GM23338 (cell line): ENCODE results near the gene EHD2. TPM values are rescaled to one million over a fixed set of nuclear protein-coding genes. Genes with fewer than 3 reads are reported as not detected.

Source experiments
- ATAC-seq: fragments of 200-7000 bp; cut with Tn5 transposase; 3 replicates; pipeline ENCODE4 v1.9.1; 2020
- DNase-seq: peaks from one replicate; pipeline ENCODE4 v3.0.0-alpha.2; 2015; ENCODE audit warnings: low spot score
- H2AFZ ChIP-seq: fragments of 200-600 bp; sonication (generic); 2 replicates; pipeline ENCODE4 v1.8.0; 2016; ENCODE audit warnings: antibody characterized with exemption, mild to moderate bottlenecking, moderate library complexity
- H3F3A ChIP-seq: fragments of 200-600 bp; sonication (generic); replicated peaks from 2 replicates; pipeline ENCODE4 v1.8.0; 2017; ENCODE audit warnings: antibody characterized with exemption, mixed run types, low read depth
- H3K27ac ChIP-seq: fragments of 200-600 bp; sonication (generic); 2 replicates; pipeline ENCODE4 v1.6.1; 2016; ENCODE audit warnings: low read depth
- H3K27me3 ChIP-seq: fragments of 200-600 bp; sonication (generic); 2 replicates; pipeline ENCODE4 v1.8.0; 2016; ENCODE audit warnings: mild to moderate bottlenecking, mixed run types, moderate library complexity; ENCODE audit not compliant: insufficient read depth
- H3K36me3 ChIP-seq: fragments of 200-600 bp; sonication (generic); 2 replicates; pipeline ENCODE4 v1.8.0; 2016; ENCODE audit warnings: mild to moderate bottlenecking; ENCODE audit not compliant: insufficient read depth
- H3K4me1 ChIP-seq: fragments of 200-600 bp; sonication (generic); 2 replicates; pipeline ENCODE4 v1.8.0; 2016; ENCODE audit warnings: mild to moderate bottlenecking, moderate library complexity; ENCODE audit not compliant: insufficient read depth
- H3K4me2 ChIP-seq: fragments of 200-600 bp; sonication (generic); 2 replicates; pipeline ENCODE4 v1.7.1; 2017; ENCODE audit warnings: mixed run types
- H3K4me3 ChIP-seq: fragments of 200-600 bp; sonication (generic); 2 replicates; pipeline ENCODE4 v1.6.1; 2016; ENCODE audit warnings: mixed run types
- H3K79me2 ChIP-seq: fragments of 200-600 bp; sonication (generic); replicated peaks from 2 replicates; pipeline ENCODE4 v1.8.0; 2017; ENCODE audit warnings: mild to moderate bottlenecking; ENCODE audit not compliant: insufficient read depth
- H3K9me2 ChIP-seq: fragments of 200-600 bp; sonication (generic); 2 replicates; pipeline ENCODE4 v1.8.0; 2017; ENCODE audit not compliant: insufficient read depth
- H4K20me1 ChIP-seq: fragments of 200-600 bp; sonication (generic); replicated peaks from 2 replicates; pipeline ENCODE4 v1.8.0; 2017; ENCODE audit warnings: mild to moderate bottlenecking; ENCODE audit not compliant: insufficient read depth
- H3K27ac Mint-ChIP-seq: 2 replicates; pipeline ENCODE4 v1.8.0; 2020; ENCODE audit warnings: inconsistent platforms, mild to moderate bottlenecking, moderate library complexity, mixed read lengths
- H3K27me3 Mint-ChIP-seq: 3 replicates; pipeline ENCODE4 v1.8.0; 2022; ENCODE audit warnings: low read depth, mild to moderate bottlenecking, moderate library complexity, mixed read lengths, inconsistent platforms; ENCODE audit not compliant: insufficient read depth, poor library complexity
- H3K36me3 Mint-ChIP-seq: 3 replicates; pipeline ENCODE4 v1.8.0; 2021; ENCODE audit warnings: low read depth, mild to moderate bottlenecking, inconsistent platforms, moderate library complexity, mixed read lengths
- H3K4me1 Mint-ChIP-seq: 3 replicates; pipeline ENCODE4 v1.8.0; 2020; ENCODE audit warnings: mild to moderate bottlenecking, inconsistent platforms, mixed read lengths
- H3K4me3 Mint-ChIP-seq: 3 replicates; pipeline ENCODE4 v1.8.0; 2021; ENCODE audit warnings: moderate library complexity, mild to moderate bottlenecking, inconsistent platforms, mixed read lengths
- H3K9me3 Mint-ChIP-seq: 3 replicates; pipeline ENCODE4 v1.8.0; 2020; ENCODE audit warnings: moderate library complexity, mild to moderate bottlenecking, inconsistent platforms, mixed read lengths
- CREB1 ChIP-seq: fragments of 250-450 bp; sonication (Bioruptor Pico); IDR thresholded peaks from 2 replicates; pipeline ENCODE4 v1.5.0; 2020; ENCODE audit warnings: low read depth, mild to moderate bottlenecking, moderate library complexity
- CTCF ChIP-seq, 2 experiments: fragments of 200-600 bp in 1 of 2; sonication (generic) in 1 of 2; conservative IDR thresholded peaks; 2 replicates each; pipeline versions ENCODE4 v1.5.1 to v1.6.1; 2016 to 2017; ENCODE audit warnings: antibody characterized with exemption in 2 of 2, low read depth in 2 of 2, mild to moderate bottlenecking in 2 of 2, moderate library complexity in 1 of 2
- ETS1 ChIP-seq: IDR thresholded peaks from 2 replicates; pipeline ENCODE4 v1.6.1; 2016; ENCODE audit warnings: antibody characterized with exemption
- EZH2 ChIP-seq: fragments of 200-600 bp; sonication (generic); IDR thresholded peaks from one replicate; pipeline ENCODE4 v1.8.0; 2017; ENCODE audit warnings: antibody characterized with exemption, mild to moderate bottlenecking, low read depth; ENCODE audit not compliant: unreplicated experiment
- EZH2phosphoT487 ChIP-seq: fragments of 200-600 bp; sonication (generic); IDR thresholded peaks from one replicate; pipeline ENCODE4 v1.8.1; 2018; ENCODE audit warnings: antibody characterized with exemption; ENCODE audit not compliant: unreplicated experiment
- NANOG ChIP-seq: IDR thresholded peaks from 2 replicates; pipeline ENCODE4 v1.6.1; 2016; ENCODE audit warnings: antibody characterized with exemption, borderline replicate concordance
- REST ChIP-seq: IDR thresholded peaks from one replicate; pipeline ENCODE4 v1.6.1; 2018; ENCODE audit warnings: antibody characterized with exemption; ENCODE audit not compliant: unreplicated experiment
- ZNF331 ChIP-seq: fragments of 250-450 bp; sonication (Bioruptor Pico); IDR thresholded peaks from 2 replicates; pipeline ENCODE4 v1.5.0; 2020; ENCODE audit warnings: low read depth, mild to moderate bottlenecking, moderate library complexity
- ZNF462 ChIP-seq: fragments of 250-450 bp; sonication (Bioruptor Pico); IDR thresholded peaks from 2 replicates; pipeline ENCODE4 v1.5.0; 2020; ENCODE audit warnings: mild to moderate bottlenecking, moderate library complexity
- polyA plus RNA-seq: library from polyadenylated mRNA; unstranded; fragments of >200 nt; fragmentation: Nextera tagmentation; extraction: Ambion mirVana; gene quantifications from 2 replicates; pipeline ENCODE4 v1.2.1, GENCODE V29; 2016
- total RNA-seq: library from RNA; depleted of rRNA; stranded (reverse); fragments of >200 nt; shearing (Covaris generic); gene quantifications from 2 replicates; pipeline ENCODE4 v1.2.3, GENCODE V29; 2014

Gene EHD2
- total and polyA plus RNA-seq, 2 experiments from 2014 or later = 6.6 to 10.8 TPM

GRCh38 chr19:47679251-47679900, 33.8 kb upstream of the EHD2 start (continued):
- no peak for TF ChIP-seq CTCF (conservative IDR thresholded peaks at IDR 0.05; ENCODE audit: low read depth in 2 of 2)

- H2AFZ ChIP-seq = no peak overlapping the region
- Mint-ChIP-seq H3K27me3 (peaks cover 5% of the 10 kb centered on the region), H3K9me3 (no peaks in the 10 kb centered on the region), H3K27ac (no peak overlapping the region), H3K4me3 (no peak overlapping the region), H3K36me3 (peaks cover 36% of the 10 kb centered on the region), H3K4me1 (no peaks in the 10 kb centered on the region; the same call in 2 of the 3 replicates)
- no peaks in the 10 kb centered on the region for H3K36me3 ChIP-seq
- H3K27me3 ChIP-seq = no peaks in the 10 kb centered on the region
- no peak overlapping the region for H3K4me3 ChIP-seq
- H3K4me2 ChIP-seq = no peak overlapping the region
- H3K4me1 ChIP-seq = no peaks in the 10 kb centered on the region
- H3K79me2 ChIP-seq = peaks cover 5% of the 10 kb centered on the region; the same call in 1 of the 2 replicates
- H3F3A ChIP-seq = 0 out of 2 replicates have a peak, but pooled peaks cover 2% of the 10 kb centered on the region
- no peak for DNase-seq
- ATAC-seq = no peak; the same call in 2 of the 3 replicates
- H3K27ac ChIP-seq = no peak overlapping the region
- H4K20me1 ChIP-seq = no peaks in the 10 kb centered on the region; the same call in 1 of the 2 replicates
- no peaks in the 10 kb centered on the region for H3K9me2 ChIP-seq
- TF ChIP-seq ZNF331 (no peak), NANOG (no peak), CREB1 (no peak), EZH2phosphoT487 (no peak), REST (no peak), ETS1 (no peak), ZNF462 (no peak), EZH2 (no peak)
These were observed 33.0 kb upstream of the EHD2 start for GRCh38 chr19:47679922-47680857.
